Liver (tissue), 3 donors: ENCODE measurements around the gene AVL9.

ENCODE experiments used
- HNF4G ChIP-seq: IDR thresholded peaks from 2 replicates; pipeline ENCODE4 v1.6.1; 2016; ENCODE audit warnings: antibody characterized with exemption
- JUND ChIP-seq, 2 donors: IDR thresholded peaks; 2 replicates each; pipeline ENCODE4 v1.6.1; 2016; ENCODE audit warnings: antibody characterized with exemption in 2 of 2
- RAD21 ChIP-seq, 2 donors: IDR thresholded peaks; 2 replicates each; pipeline ENCODE4 v1.6.1; 2016; ENCODE audit warnings: antibody characterized with exemption in 2 of 2, mild to moderate bottlenecking in 2 of 2
- SP1 ChIP-seq: IDR thresholded peaks from 2 replicates; pipeline ENCODE4 v1.6.1; 2018; ENCODE audit warnings: antibody characterized with exemption, mild to moderate bottlenecking
- TAF1 ChIP-seq: conservative IDR thresholded peaks from 2 replicates; pipeline ENCODE4 v1.6.1; 2016; ENCODE audit warnings: antibody characterized with exemption, mild to moderate bottlenecking
- YY1 ChIP-seq: IDR thresholded peaks from 2 replicates; pipeline ENCODE4 v1.6.1; 2016; ENCODE audit warnings: antibody characterized with exemption, mild to moderate bottlenecking
- TF ChIP-seq, protein P1 (sequence below): fragments of 150-350 bp; IDR thresholded peaks from 2 replicates; pipeline ENCODE4 v1.5.1; 2017; ENCODE audit warnings: improper control_type of control experiment, low read depth, low read length; ENCODE audit not compliant: missing input control
- TF ChIP-seq, protein P2 (sequence below): IDR thresholded peaks from 2 replicates; pipeline ENCODE4 v1.6.1; 2016; ENCODE audit warnings: antibody characterized with exemption
- TF ChIP-seq, protein P3 (sequence below): IDR thresholded peaks from 2 replicates; pipeline ENCODE4 v1.6.1; 2016; ENCODE audit warnings: antibody characterized with exemption
- TF ChIP-seq, protein P4 (sequence below): IDR thresholded peaks from 2 replicates; pipeline ENCODE4 v1.6.1; 2016; ENCODE audit warnings: antibody characterized with exemption
- TF ChIP-seq, protein P5 (sequence below): IDR thresholded peaks from 2 replicates; pipeline ENCODE4 v1.6.1; 2016; ENCODE audit warnings: antibody characterized with exemption, mild to moderate bottlenecking
- donor health status: healthy.
- donor health status: healthy.

DNA sequence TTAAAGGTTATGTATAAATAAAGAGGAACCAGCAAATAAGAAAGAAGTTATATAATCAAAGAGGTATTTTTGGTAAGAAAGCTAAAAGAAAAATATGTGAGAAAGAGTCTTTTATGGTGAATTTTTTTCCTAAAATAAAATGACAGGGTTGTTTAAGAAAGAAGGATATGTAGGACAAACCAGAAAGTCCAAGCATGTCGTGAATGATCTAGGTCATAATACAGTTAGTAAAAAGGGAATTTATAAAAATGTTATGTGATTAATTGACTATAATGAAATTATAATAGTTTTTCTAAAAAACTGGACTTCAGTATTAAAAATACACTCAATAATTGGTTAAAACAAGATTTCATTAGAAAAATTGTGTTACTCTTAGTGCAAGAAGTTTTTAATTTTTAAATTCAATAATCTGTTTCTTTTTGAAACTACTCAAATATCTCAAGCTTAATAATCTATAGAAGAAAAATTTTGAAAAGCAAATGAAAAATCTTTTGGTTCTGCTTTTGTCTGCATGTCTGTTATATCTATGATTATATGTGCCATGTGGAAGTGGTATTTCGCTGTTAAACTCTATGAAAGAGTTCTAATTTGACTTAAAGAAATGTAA is 23.3 kb downstream of the AVL9 start:
- TF ChIP-seq, protein P1, sequence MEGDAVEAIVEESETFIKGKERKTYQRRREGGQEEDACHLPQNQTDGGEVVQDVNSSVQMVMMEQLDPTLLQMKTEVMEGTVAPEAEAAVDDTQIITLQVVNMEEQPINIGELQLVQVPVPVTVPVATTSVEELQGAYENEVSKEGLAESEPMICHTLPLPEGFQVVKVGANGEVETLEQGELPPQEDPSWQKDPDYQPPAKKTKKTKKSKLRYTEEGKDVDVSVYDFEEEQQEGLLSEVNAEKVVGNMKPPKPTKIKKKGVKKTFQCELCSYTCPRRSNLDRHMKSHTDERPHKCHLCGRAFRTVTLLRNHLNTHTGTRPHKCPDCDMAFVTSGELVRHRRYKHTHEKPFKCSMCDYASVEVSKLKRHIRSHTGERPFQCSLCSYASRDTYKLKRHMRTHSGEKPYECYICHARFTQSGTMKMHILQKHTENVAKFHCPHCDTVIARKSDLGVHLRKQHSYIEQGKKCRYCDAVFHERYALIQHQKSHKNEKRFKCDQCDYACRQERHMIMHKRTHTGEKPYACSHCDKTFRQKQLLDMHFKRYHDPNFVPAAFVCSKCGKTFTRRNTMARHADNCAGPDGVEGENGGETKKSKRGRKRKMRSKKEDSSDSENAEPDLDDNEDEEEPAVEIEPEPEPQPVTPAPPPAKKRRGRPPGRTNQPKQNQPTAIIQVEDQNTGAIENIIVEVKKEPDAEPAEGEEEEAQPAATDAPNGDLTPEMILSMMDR: no peak
- TF ChIP-seq, protein P2, sequence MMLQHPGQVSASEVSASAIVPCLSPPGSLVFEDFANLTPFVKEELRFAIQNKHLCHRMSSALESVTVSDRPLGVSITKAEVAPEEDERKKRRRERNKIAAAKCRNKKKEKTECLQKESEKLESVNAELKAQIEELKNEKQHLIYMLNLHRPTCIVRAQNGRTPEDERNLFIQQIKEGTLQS: no peak
- TF ChIP-seq, protein P3, sequence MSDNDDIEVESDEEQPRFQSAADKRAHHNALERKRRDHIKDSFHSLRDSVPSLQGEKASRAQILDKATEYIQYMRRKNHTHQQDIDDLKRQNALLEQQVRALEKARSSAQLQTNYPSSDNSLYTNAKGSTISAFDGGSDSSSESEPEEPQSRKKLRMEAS: no peak
- TF ChIP-seq HNF4G (no peak), RAD21 (IDR thresholded peaks at IDR 0.05) (no peak), YY1 (no peak), JUND (IDR thresholded peaks at IDR 0.05) (no peak), SP1 (no peak), TAF1 (no peak)
- TF ChIP-seq, protein P4, sequence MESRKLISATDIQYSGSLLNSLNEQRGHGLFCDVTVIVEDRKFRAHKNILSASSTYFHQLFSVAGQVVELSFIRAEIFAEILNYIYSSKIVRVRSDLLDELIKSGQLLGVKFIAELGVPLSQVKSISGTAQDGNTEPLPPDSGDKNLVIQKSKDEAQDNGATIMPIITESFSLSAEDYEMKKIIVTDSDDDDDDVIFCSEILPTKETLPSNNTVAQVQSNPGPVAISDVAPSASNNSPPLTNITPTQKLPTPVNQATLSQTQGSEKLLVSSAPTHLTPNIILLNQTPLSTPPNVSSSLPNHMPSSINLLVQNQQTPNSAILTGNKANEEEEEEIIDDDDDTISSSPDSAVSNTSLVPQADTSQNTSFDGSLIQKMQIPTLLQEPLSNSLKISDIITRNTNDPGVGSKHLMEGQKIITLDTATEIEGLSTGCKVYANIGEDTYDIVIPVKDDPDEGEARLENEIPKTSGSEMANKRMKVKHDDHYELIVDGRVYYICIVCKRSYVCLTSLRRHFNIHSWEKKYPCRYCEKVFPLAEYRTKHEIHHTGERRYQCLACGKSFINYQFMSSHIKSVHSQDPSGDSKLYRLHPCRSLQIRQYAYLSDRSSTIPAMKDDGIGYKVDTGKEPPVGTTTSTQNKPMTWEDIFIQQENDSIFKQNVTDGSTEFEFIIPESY: no peak
- TF ChIP-seq, protein P5, sequence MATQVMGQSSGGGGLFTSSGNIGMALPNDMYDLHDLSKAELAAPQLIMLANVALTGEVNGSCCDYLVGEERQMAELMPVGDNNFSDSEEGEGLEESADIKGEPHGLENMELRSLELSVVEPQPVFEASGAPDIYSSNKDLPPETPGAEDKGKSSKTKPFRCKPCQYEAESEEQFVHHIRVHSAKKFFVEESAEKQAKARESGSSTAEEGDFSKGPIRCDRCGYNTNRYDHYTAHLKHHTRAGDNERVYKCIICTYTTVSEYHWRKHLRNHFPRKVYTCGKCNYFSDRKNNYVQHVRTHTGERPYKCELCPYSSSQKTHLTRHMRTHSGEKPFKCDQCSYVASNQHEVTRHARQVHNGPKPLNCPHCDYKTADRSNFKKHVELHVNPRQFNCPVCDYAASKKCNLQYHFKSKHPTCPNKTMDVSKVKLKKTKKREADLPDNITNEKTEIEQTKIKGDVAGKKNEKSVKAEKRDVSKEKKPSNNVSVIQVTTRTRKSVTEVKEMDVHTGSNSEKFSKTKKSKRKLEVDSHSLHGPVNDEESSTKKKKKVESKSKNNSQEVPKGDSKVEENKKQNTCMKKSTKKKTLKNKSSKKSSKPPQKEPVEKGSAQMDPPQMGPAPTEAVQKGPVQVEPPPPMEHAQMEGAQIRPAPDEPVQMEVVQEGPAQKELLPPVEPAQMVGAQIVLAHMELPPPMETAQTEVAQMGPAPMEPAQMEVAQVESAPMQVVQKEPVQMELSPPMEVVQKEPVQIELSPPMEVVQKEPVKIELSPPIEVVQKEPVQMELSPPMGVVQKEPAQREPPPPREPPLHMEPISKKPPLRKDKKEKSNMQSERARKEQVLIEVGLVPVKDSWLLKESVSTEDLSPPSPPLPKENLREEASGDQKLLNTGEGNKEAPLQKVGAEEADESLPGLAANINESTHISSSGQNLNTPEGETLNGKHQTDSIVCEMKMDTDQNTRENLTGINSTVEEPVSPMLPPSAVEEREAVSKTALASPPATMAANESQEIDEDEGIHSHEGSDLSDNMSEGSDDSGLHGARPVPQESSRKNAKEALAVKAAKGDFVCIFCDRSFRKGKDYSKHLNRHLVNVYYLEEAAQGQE: no peak
